GM12873 (cell line): Measurements from ENCODE around the gene RSF1.

Source experiments
- TF ChIP-seq, protein P1 (sequence below): IDR thresholded peaks from 2 replicates; pipeline ENCODE4 v1.5.1; 2012; ENCODE audit warnings: low read depth, mild to moderate bottlenecking, moderate library complexity, low read length, control low read depth; ENCODE audit not compliant: insufficient read depth; ENCODE audit errors: missing control alignments

Gene RSF1

DNA sequence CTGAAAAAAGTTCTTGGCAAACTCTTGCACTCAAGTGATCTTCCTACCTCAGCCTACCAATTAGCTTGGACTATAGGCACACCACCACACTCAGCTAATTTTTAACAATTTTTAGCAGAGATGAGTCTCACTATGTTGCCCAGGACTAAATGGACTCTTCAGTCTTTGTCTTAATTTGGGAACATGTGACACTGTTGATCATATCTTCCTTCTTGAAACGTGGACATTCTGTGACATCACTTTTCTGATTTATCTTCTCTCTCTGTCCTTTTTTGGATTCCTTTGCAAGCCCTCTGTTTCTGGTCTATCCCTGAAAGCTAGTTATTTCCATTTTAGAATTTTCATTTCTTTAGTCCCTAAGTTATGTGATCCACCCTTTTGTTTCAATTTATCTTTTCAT lies 42.0 kb downstream of the RSF1 start:
- TF ChIP-seq, protein P1, sequence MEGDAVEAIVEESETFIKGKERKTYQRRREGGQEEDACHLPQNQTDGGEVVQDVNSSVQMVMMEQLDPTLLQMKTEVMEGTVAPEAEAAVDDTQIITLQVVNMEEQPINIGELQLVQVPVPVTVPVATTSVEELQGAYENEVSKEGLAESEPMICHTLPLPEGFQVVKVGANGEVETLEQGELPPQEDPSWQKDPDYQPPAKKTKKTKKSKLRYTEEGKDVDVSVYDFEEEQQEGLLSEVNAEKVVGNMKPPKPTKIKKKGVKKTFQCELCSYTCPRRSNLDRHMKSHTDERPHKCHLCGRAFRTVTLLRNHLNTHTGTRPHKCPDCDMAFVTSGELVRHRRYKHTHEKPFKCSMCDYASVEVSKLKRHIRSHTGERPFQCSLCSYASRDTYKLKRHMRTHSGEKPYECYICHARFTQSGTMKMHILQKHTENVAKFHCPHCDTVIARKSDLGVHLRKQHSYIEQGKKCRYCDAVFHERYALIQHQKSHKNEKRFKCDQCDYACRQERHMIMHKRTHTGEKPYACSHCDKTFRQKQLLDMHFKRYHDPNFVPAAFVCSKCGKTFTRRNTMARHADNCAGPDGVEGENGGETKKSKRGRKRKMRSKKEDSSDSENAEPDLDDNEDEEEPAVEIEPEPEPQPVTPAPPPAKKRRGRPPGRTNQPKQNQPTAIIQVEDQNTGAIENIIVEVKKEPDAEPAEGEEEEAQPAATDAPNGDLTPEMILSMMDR = no peak

DNA sequence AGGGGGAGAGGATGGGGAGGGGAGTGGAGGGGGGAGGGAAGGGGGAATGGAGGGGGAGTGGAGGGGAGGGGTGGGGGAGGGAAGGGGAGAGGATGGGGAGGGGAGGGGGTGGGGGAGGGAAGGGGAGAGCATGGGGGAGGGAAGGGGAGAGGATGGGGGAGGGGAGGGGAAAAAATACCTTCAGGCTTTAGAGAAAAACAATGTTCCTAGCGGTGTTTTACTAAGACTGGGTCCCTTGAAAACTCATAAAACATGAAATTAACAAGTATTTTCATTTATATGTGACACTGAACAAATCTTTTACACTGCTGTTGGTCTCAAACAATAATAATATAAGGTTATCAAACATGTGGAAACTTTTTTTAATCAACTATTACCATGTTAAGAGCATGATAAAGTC lies 42.4 kb downstream of the RSF1 start:
- TF ChIP-seq, protein P1 = no peak

DNA sequence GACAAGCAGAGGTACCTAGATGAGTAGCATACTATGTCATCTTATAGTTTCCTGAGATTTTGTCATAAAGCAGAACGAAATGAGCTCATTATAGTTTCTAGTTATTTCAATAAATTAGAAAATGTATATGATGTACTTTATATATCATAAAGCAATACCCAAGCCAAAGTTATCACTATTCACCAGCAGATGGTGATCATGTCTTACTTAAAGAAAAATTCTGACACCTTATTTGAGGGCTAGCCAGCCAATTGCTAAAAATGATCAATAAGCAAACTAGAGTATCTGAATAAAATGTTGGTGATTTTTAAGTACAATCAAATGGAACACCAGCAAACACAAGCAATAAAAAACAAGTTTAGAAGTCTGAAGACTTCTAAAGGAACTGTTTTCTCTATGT lies 44.1 kb downstream of the RSF1 start:
- TF ChIP-seq, protein P1 = peak; percentile 22

DNA sequence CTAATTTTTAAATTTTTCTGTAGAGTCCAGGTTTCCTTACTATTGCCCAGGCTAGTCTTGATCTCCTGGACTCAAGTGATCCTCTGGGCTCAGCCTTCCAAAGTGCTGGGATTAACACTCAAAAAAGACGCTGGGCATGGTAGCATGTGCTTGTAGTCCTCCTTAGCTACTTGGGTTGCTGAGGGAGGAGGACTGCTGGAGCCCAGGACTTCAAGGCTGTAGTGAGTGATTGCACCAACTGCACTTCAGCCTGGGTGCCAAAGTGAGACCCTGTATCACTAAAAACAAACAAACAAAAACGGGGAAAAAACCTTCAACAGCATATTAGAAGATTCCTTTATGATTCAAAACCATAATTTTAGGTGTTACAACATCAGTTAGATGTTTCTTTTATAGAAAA lies 44.6 kb downstream of the RSF1 start:
- TF ChIP-seq, protein P1 = no peak

DNA sequence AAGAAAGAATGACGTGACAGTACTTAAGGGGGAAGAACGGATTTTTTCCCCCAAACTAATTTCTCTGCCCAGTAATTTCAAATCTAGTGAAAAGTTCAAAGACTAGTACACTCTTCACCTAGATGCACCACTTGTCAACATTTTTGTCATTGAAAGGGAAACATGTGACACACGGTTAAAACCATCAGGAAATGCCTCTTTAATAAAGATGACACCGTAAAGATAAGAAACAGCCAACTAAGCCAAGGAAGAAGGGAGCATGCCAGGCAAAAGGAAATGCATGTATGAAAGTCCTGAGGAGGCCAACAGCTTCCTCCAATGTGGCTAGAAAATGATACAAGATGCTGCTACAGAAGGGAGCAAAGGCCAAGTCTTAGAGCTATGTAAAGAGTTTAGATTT lies 49.4 kb downstream of the RSF1 start:
- TF ChIP-seq, protein P1 = no peak

DNA sequence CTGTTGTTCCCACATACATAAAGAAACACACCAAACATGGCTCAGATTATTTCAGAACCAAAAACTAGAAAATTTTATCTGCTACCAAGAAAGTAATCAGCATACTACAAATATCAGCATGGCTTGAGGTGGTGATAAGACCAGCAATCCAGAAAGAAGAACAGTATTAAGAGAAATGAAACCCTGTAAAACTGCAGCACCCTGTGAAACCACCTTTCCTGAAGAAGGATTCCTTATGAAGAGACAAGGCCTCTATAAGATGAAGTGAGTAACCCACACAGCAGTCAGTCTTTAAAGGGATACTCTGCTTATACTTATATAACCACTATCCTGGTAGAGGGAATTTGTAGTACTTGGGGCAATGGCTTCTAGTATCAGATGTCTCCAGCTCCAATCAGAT lies 49.9 kb downstream of the RSF1 start:
- TF ChIP-seq, protein P1 = no peak

DNA sequence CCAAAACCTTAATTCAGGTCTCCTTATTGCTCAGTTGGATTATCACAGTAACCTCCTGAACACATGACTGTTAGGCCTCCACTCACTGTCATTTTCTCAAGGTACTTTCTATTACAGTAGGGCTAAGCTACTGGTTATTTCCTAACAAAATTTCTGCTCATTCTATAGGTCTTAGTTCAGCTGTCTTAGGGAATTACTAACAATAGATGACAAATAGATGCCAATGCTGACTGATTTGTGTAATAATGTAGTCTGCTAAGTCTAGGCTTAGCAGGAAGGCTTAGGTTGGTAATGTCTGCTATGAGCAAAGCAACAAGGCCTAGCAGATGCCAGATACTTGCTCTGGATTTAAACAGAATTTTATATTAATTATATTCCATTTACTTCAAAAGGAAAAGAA lies 58.1 kb downstream of the RSF1 start:
- TF ChIP-seq, protein P1 = no peak

DNA sequence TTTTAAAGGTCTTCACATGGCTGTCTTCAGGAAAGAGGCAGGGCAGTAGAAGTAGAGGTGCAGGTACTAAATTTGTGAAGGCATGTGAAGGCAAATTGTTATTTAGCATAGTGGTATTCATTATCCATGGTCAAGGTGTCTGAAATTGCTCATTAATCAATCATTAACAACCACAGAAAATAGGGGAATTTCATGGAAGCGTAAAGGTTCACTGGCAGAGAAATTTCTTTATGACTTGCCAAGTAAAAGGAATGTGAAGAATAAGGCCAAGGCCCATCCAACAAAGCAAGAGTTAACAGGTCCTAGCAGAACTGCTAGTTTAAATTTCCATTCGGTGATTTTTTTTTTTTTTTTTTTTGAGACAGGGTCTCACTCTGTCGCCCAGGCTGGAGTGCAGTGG lies 59.0 kb downstream of the RSF1 start:
- TF ChIP-seq, protein P1 = no peak
